B cell (primary cell): ENCODE data around the gene PNISR.

Experiments used
- EZH2 ChIP-seq: IDR thresholded peaks from 2 replicates; pipeline ENCODE4 v1.6.1; 2012; ENCODE audit warnings: borderline replicate concordance, low read depth, mild to moderate bottlenecking, moderate library complexity, low read length; ENCODE audit not compliant: insufficient read depth, poor library complexity, severe bottlenecking
- TF ChIP-seq, protein P1 (sequence below): fragments of 200-600 bp; IDR thresholded peaks from one replicate; pipeline ENCODE4 v1.8.0; 2022; ENCODE audit warnings: antibody characterized with exemption, mild to moderate bottlenecking

- TF ChIP-seq, protein P1, sequence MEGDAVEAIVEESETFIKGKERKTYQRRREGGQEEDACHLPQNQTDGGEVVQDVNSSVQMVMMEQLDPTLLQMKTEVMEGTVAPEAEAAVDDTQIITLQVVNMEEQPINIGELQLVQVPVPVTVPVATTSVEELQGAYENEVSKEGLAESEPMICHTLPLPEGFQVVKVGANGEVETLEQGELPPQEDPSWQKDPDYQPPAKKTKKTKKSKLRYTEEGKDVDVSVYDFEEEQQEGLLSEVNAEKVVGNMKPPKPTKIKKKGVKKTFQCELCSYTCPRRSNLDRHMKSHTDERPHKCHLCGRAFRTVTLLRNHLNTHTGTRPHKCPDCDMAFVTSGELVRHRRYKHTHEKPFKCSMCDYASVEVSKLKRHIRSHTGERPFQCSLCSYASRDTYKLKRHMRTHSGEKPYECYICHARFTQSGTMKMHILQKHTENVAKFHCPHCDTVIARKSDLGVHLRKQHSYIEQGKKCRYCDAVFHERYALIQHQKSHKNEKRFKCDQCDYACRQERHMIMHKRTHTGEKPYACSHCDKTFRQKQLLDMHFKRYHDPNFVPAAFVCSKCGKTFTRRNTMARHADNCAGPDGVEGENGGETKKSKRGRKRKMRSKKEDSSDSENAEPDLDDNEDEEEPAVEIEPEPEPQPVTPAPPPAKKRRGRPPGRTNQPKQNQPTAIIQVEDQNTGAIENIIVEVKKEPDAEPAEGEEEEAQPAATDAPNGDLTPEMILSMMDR = no peak
- TF ChIP-seq EZH2 = no peak
Measured at GRCh38 chr6:99422912-99423311, 2.2 kb downstream of the PNISR start.
